HG03520 (cell line): ENCODE data around the gene GALNT18.

Source experiments
- ATAC-seq: cut with Tn5 transposase; IDR thresholded peaks from one replicate; pipeline ENCODE4 v1.9.1; 2021; ENCODE audit warnings: mild to moderate bottlenecking, moderate library complexity; ENCODE audit not compliant: unreplicated experiment

GALNT18 gene

GRCh38 chr11:11624926-11625325, 3.1 kb upstream of the GALNT18 start:
- no peak for ATAC-seq

GRCh38 chr11:11624204-11624603, 2.4 kb upstream of the GALNT18 start:
- no peak for ATAC-seq

GRCh38 chr11:11622772-11623171, 967 bp upstream of the GALNT18 start:
- ATAC-seq: no peak

DNA sequence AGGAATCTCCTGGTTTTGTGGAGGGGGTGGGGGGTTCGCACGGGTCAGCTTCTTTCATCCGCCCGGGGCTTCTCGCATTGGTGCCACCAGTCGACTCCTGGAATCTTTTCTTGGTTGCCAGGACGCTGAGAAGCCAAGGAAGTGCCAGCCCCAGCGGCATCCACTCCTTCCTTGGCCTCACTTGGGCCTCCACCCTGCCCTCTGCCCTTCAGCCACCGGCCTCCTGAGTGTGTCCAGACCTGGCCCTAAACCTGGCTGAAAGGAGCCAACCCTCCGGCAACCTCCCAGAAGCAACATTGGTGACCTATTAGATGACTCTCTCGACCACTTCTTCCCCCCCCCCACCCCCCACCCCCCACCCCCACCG, 518 bp upstream of the GALNT18 start:
- ATAC-seq: no peak

- ATAC-seq: no peak
Observed at GRCh38 chr11:11620921-11621572, 758 bp downstream of the GALNT18 start.

DNA sequence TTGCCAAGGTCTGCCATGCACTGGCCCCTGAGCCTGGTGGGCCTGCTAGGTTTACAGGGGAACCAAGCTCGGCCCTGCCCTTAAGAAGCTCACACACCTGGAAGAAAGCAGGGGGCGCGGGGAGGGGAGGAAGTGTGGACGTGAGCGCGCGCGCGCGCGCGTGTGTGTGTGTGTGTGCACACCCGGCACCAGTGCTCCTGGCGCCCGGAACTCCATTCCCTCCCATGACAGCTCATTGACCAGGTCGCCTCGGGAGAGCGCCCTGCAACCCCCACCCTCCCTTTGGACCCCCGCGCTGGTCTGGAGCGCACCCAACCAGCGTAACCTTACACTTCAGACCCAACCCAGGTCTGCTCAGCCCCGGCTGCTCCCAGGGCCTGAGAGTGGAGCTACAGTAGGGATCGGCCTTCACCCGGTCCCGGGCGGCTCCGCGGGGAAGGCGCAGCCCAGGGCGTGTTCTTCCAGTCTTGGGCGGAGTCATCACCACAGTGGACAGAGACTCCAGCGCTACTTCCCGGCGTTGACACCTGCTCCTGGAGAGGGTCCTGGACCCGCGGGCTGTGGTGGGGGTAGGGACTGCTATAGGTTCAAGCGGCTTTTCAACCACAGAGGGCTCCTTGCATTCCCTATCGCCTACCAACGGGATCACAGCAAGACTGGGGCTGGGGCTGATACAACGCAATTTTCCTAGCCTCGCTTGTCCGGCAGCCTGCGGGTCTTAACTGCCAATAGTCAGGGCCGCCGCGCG, 1.5 kb downstream of the GALNT18 start:
- ATAC-seq: no peak

DNA sequence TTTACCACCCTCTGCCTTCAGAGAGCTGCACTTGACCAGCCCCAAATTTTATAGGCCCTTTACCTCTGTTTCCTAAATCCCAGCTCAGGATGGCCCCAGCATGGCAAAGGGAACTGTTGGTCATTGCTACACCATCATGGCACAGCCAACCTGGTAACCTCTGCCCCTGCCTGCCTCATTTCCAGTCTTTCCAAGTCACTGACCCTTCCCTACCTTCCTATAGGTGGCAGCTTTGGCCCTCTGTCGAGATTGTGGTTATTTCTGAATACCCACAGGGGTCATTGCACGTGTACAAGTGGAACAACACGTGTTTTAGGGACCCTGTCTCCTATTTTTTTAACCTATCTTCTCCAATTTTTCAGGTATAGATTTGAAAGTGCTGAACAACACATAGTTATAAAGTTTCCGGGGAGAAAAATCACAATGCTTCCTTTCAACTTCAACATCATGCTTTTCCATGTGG, 2.8 kb downstream of the GALNT18 start:
- ATAC-seq: no peak

- no peak for ATAC-seq
Observed at GRCh38 chr11:11615086-11615485, 6.7 kb downstream of the GALNT18 start.

- ATAC-seq: no peak
Observed at GRCh38 chr11:11612439-11612838, 9.4 kb downstream of the GALNT18 start.

DNA sequence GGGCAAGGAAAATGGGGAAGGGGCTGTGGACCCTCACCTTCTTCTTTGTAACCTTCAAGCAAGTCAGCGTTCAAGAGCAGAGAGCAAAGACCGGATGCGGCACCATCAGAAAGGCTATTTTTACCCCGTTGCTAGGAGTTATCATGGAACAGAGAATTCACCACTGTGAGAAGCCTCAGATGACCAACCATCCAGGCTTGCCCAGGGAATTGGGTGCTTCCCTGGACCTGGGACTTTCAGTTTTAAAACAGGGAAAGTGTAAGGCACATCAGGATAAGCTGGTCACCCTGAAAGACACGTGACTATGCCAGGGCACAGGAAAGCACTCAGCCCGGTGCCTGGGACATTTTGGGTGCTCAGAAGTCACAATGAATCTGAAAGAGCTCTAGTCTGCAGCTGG, 10.4 kb downstream of the GALNT18 start:
- ATAC-seq: no peak

GRCh38 chr11:11608783-11609232, 13.0 kb downstream of the GALNT18 start:
- ATAC-seq: no peak

DNA sequence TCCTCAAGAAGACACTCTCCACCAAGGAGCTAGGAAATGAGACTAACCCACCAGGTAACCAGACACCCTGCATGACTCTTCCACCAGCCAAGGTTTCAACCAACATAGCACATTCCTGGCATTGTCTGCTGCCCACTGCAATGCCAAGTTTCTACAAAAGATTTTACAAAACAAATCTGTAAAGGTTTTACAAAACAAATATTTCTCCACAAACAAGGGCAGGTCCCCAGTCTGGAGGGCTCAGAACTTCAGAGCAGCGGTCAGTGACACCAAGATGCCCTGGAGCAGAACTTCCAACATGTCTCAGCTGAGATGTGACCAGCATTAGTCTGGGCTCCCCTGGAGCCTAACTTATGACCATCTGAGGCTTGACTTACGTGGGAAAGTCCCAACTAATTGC, 14.0 kb downstream of the GALNT18 start:
- no peak for ATAC-seq

DNA sequence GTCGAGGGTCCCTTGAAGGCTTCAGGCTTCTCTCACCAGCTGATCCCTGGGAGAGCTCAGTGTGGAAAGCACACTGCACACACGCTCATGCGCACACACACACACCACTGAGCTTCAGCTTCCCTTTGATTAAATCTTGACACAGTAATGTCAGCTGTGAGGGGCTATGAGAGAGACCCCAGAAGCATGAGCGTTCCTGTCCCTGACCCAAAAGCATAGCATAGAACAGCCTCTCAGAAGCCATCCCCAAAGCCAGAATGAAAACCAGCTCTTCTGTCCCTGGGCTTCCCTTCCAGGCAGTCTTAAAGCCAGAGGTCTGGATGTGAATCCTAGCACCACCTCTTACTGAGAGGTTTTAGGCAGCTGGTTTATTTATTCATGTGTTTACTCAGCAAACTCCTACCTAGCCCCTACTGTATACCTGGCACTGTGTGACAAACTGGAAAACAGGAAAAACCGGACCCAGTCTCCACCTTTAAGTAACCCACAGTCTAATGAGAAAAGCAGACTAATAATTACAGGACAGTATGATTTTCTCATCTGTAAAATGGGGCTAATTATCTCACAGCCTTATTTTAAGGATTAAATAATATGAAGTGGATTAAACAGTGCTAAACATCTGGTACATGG, 15.9 kb downstream of the GALNT18 start:
- no peak for ATAC-seq

DNA sequence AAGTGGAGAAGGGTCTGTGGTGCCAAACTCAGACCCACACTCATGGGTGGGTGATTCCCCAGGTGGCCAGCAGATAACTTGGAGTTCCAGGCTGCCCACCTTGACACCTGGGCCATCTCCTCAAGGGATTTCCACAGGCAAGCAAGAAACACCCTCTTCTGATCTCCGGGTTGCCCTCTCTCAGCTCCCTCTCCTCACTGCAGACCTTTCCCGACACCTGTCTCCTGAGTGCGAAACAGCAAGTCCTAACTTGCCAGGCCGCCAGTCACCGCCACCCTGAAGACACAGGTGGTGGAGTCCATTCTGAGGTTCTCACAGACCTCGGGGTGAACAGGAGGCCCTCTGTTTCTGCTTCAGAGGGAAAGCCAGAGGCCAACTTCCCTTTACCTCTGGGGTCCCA, 16.6 kb downstream of the GALNT18 start:
- no peak for ATAC-seq

DNA sequence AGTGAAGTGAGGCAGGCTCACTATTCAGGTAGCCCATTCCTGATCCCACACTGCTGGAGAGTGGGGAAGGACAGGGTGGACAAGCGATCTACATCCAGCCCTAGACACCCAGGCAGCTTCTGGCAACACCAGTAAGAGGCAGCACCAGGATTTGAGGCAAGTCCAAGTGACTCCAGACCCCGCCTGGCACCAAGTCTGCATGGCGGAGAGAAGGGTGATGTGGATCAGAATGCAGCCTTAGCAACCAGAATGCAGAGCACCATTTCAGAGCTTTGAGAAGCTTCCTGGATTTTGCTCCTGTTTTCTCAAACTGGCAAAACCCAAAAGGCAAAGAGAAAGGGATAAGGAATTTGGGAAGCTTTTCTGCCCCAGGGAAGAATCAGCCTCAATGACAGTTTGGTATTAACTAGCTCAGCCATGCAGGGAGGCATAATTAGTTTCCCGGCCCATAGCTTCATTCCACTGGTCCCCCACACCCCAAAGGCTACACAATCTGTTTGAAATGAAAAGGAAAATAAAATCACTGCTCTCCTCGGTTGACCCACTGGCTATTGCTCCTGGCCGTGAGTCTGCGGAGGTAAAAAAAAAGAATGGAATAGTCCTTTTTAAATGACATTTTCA, 17.3 kb downstream of the GALNT18 start:
- no peak for ATAC-seq

- ATAC-seq: no peak
Observed at GRCh38 chr11:11602011-11602410, 19.8 kb downstream of the GALNT18 start.

GRCh38 chr11:11600288-11600687, 21.5 kb downstream of the GALNT18 start:
- no peak for ATAC-seq

GRCh38 chr11:11598243-11598642, 23.6 kb downstream of the GALNT18 start:
- ATAC-seq: no peak

GRCh38 chr11:11594162-11594561, 27.6 kb downstream of the GALNT18 start:
- ATAC-seq: no peak

DNA sequence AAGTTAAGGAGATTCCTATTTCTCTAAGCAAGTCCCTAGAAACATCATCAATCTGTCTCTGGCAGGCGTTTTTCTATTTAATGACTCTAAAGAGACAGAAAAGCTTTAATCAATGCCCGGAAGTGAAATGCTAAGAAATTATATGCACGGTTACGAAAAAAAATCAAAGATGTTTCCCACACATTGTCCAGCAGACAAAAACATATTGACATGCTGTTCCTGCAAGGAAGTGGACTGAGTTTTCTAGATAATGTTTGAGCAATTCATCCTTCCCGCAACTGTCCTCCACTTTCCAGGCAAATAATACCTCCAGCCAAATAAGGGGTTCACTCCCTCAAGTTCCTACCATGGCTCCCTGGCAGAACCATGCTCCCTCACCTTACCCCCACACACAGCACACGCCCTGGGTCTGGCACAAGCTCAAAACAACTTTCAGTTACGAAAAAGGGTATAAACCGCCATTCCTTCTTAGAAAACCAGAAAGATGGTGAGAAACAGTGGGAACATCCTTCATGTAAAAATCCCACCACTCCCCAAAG, 29.6 kb downstream of the GALNT18 start:
- no peak for ATAC-seq

- ATAC-seq: no peak
Observed at GRCh38 chr11:11589437-11589836, 32.4 kb downstream of the GALNT18 start.
